Measurements from ENCODE around the gene FYB2. TPM values are rescaled to one million over a fixed set of nuclear protein-coding genes. Genes with fewer than 3 reads are reported as not detected.

The FYB2 gene
- total RNA-seq, 1 experiment from 2014 or later = not detected

DNA sequence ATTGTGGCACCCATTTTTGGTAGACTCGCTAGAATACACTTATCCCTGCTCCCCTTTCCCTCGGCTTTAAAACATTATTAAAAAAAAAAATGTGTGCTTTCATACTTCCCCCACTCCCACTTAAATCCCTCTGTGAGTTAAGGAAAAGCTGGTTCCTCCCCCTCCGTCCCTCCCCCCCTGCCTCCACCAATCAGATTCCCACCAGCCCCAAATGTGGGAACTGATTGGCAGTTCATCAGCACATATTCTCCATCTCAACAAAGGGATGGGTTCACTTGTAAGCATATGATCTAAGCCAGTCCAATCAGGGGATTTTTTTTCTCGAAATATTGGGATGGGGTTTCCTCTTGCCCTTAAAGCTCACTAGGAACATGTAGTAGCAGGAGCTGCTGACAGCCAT lies 10.8 kb upstream of the FYB2 start:
- H3K4me3 ChIP-seq (replicated peaks in 1 of 2; ENCODE audit: low read depth in 1 of 2, low read length in 2 of 2) = no peak overlapping the region
- no peaks in the 10 kb centered on the region for H3K9me2 ChIP-seq (ENCODE audit: insufficient read depth)
- H3K4me1 ChIP-seq (ENCODE audit: control insufficient read depth in 1 of 2, insufficient read depth in 2 of 2, low read length in 2 of 2) = peaks cover 0 to 3% of the 10 kb centered on the region in 2 experiments; a peak in 1 of 4 replicates
- ChIA-PET POLR2A (no interaction called here), RAD21 (ENCODE audit: low non-redundant PET in 1 of 2, low total read pairs in 2 of 2, uncharacterized antibody in 2 of 2, unreplicated experiment in 2 of 2) (no interaction called here), CTCF (no interaction called here)
- H3K4me2 ChIP-seq (ENCODE audit: low read length) = no peak overlapping the region
- ATAC-seq (no peak), DNase-seq (ENCODE audit: low read depth, low spot score) (no peak)
- H2AFZ ChIP-seq (ENCODE audit: low read depth, low read length, poor library complexity, severe bottlenecking) = no peak overlapping the region
- BruUV-seq (replicated peaks) = no TSS peak
- H3K27me3 ChIP-seq (ENCODE audit: insufficient read depth, low read length) = peaks cover 7% of the 10 kb centered on the region; the same call in 1 of the 2 replicates
- TF ChIP-seq, protein P1, sequence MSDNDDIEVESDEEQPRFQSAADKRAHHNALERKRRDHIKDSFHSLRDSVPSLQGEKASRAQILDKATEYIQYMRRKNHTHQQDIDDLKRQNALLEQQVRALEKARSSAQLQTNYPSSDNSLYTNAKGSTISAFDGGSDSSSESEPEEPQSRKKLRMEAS (IDR thresholded peaks at IDR 0.05) = no peak
- no peak for TF ChIP-seq ZFX (IDR thresholded peaks at IDR 0.05)
- TF ChIP-seq POLR2A (IDR thresholded peaks at IDR 0.05; ENCODE audit: borderline replicate concordance, extremely low read depth, insufficient read depth, insufficient read length) = no peak
- TF ChIP-seq FOSL1 (IDR thresholded peaks at IDR 0.05; ENCODE audit: low read depth) = no peak
- TF ChIP-seq EGR1 (IDR thresholded peaks at IDR 0.05; ENCODE audit: low read depth) = no peak
- TF ChIP-seq YY1 (IDR thresholded peaks at IDR 0.05; ENCODE audit: extremely low read depth, insufficient replicate concordance, low read depth, low read length) = no peak
- TF ChIP-seq, protein P2, sequence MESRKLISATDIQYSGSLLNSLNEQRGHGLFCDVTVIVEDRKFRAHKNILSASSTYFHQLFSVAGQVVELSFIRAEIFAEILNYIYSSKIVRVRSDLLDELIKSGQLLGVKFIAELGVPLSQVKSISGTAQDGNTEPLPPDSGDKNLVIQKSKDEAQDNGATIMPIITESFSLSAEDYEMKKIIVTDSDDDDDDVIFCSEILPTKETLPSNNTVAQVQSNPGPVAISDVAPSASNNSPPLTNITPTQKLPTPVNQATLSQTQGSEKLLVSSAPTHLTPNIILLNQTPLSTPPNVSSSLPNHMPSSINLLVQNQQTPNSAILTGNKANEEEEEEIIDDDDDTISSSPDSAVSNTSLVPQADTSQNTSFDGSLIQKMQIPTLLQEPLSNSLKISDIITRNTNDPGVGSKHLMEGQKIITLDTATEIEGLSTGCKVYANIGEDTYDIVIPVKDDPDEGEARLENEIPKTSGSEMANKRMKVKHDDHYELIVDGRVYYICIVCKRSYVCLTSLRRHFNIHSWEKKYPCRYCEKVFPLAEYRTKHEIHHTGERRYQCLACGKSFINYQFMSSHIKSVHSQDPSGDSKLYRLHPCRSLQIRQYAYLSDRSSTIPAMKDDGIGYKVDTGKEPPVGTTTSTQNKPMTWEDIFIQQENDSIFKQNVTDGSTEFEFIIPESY (IDR thresholded peaks at IDR 0.05; ENCODE audit: extremely low read depth, insufficient replicate concordance, low read length) = no peak
- TF ChIP-seq SIN3A (IDR thresholded peaks at IDR 0.05; ENCODE audit: low read depth) = no peak
- no peak for TF ChIP-seq EZH2phosphoT487 (IDR thresholded peaks at IDR 0.05; ENCODE audit: borderline replicate concordance)
- H4K20me1 ChIP-seq (ENCODE audit: insufficient read depth) = no peaks in the 10 kb centered on the region
- intact Hi-C loops (cut with micrococcal nuclease) = no loop called here
- H3K9ac ChIP-seq (ENCODE audit: low read length) = no peak overlapping the region
- H3K79me2 ChIP-seq (ENCODE audit: insufficient read depth, low read length) = no peaks in the 10 kb centered on the region
- no peaks in the 10 kb centered on the region for H3K9me3 ChIP-seq (ENCODE audit: control insufficient read depth in 1 of 2, insufficient read depth in 1 of 2, low read depth in 1 of 2, low read length in 2 of 2)
- H3K36me3 ChIP-seq (ENCODE audit: control insufficient read depth in 1 of 2, insufficient read depth in 2 of 2, low read length in 2 of 2) = no peaks in the 10 kb centered on the region
- H3K27ac ChIP-seq (ENCODE audit: low read depth, low read length) = no peak overlapping the region

DNA sequence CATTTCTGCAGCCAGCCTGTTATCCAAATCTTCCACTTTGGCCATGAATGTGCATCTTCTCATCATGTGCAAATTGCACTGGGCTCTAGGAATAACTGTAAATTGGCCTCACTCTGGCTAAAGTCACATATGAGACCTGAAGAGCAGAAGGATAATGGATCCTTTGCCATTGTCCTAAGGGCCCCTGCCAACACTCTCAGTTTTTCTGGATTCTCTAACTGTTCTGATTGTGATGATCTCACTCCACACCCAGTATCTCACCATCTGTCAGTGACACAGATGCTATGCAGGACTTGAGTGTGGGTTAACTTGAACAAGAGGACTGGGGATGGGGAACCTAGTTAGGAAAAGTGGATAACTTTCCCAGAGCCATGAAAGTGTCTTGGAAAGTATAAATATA lies 8.5 kb upstream of the FYB2 start:
- H3K27me3 ChIP-seq (ENCODE audit: insufficient read depth, low read length) = peaks cover 12% of the 10 kb centered on the region
- no peak overlapping the region for H3K4me3 ChIP-seq (replicated peaks in 1 of 2; ENCODE audit: low read depth in 1 of 2, low read length in 2 of 2)
- CTCF ChIA-PET = no interaction called here
- H2AFZ ChIP-seq (ENCODE audit: low read depth, low read length, poor library complexity, severe bottlenecking) = no peak overlapping the region
- no peak overlapping the region for H3K27ac ChIP-seq (ENCODE audit: low read depth, low read length)
- no peaks in the 10 kb centered on the region for H3K9me2 ChIP-seq (ENCODE audit: insufficient read depth)
- intact Hi-C loops (cut with micrococcal nuclease) = no loop called here
- no peaks in the 10 kb centered on the region for H3K36me3 ChIP-seq (ENCODE audit: control insufficient read depth in 1 of 2, insufficient read depth in 2 of 2, low read length in 2 of 2)
- no peaks in the 10 kb centered on the region for H4K20me1 ChIP-seq (ENCODE audit: insufficient read depth)
- DNase-seq (ENCODE audit: low read depth, low spot score) (no peak), ATAC-seq (no peak)
- H3K79me2 ChIP-seq (ENCODE audit: insufficient read depth, low read length) = no peaks in the 10 kb centered on the region
- POLR2A ChIA-PET = no interaction called here
- BruUV-seq (replicated peaks) = no TSS peak
- no peaks in the 10 kb centered on the region for H3K9me3 ChIP-seq (ENCODE audit: control insufficient read depth in 1 of 2, insufficient read depth in 1 of 2, low read depth in 1 of 2, low read length in 2 of 2)
- no peak overlapping the region for H3K4me2 ChIP-seq (ENCODE audit: low read length)
- no peak overlapping the region for H3K9ac ChIP-seq (ENCODE audit: low read length)
- RAD21 ChIA-PET (ENCODE audit: low non-redundant PET in 1 of 2, low total read pairs in 2 of 2, uncharacterized antibody in 2 of 2, unreplicated experiment in 2 of 2) = no interaction called here
- peaks cover 0 to 3% of the 10 kb centered on the region in 2 experiments; a peak in 1 of 4 replicates for H3K4me1 ChIP-seq (ENCODE audit: control insufficient read depth in 1 of 2, insufficient read depth in 2 of 2, low read length in 2 of 2)
- TF ChIP-seq SP1 (IDR thresholded peaks at IDR 0.05; ENCODE audit: low read depth) (no peak), TCF7L2 (IDR thresholded peaks at IDR 0.05; ENCODE audit: borderline replicate concordance, extremely low read depth, insufficient read depth, insufficient read length) (no peak), JUND (IDR thresholded peaks at IDR 0.05) (no peak), FOSL1 (IDR thresholded peaks at IDR 0.05; ENCODE audit: low read depth) (no peak), RAD21 (IDR thresholded peaks at IDR 0.05; ENCODE audit: low read depth) (no peak), CEBPB (IDR thresholded peaks at IDR 0.05; ENCODE audit: low read depth) (no peak), SIN3A (IDR thresholded peaks at IDR 0.05; ENCODE audit: low read depth) (no peak), POLR2A (IDR thresholded peaks at IDR 0.05; ENCODE audit: borderline replicate concordance, extremely low read depth, insufficient read depth, insufficient read length) (no peak), POLR2AphosphoS5 (IDR thresholded peaks at IDR 0.05; ENCODE audit: low read depth, low read length) (no peak), ELF1 (IDR thresholded peaks at IDR 0.05; ENCODE audit: borderline replicate concordance, low read depth) (no peak)
- TF ChIP-seq, protein P1 (IDR thresholded peaks at IDR 0.05) = no peak
- TF ChIP-seq, protein P3, sequence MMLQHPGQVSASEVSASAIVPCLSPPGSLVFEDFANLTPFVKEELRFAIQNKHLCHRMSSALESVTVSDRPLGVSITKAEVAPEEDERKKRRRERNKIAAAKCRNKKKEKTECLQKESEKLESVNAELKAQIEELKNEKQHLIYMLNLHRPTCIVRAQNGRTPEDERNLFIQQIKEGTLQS (IDR thresholded peaks at IDR 0.05) = no peak
